GM18909 (cell line): ENCODE data around the gene ZCCHC24.
A peak's percentile ranks its signal among the peaks of the same experiment; 100 is the strongest.

Experiments
- ATAC-seq: cut with Tn5 transposase; IDR thresholded peaks from one replicate; pipeline ENCODE4 v1.9.1; 2021; ENCODE audit warnings: mild to moderate bottlenecking; ENCODE audit not compliant: unreplicated experiment, poor library complexity

The ZCCHC24 gene

DNA sequence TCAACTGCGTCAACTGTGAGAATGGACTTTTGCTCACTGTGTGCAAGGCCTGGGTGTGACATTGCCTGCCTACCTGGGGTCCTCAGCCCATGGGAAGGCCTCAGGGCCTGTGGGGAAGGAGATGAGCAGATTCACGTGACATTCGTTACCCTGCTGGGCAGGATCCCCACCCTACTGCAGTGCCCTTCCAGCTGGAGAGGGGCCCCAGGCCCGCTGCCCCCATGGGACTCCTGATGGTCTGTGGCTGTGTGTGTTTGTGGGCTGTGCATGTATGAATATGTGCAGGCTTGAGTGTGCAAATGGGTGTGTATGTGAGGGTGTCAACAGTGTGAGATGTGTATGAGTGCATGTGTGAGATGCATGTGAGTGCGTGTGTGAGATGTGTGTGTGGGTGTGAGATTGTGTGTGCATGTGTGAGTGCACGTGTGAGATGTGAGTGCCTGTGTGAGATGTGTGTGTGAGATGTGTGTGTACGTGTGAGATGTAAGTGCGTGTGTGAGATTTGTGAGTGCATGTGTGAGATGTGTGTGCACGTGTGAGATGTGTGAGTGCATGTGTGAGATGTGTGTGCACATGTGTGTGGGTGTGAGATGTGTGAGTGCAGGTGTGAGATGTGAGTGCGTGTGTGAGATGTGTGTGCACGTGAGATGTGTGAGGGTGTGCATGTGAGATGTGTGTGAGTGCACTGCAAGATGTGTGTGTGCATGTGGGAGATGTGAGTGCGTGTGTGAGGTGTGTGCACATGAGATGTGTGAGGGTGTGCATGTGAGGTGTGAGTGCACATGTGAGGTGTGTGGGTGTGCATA lies 68.5 kb downstream of the ZCCHC24 start:
- no peak for ATAC-seq

DNA sequence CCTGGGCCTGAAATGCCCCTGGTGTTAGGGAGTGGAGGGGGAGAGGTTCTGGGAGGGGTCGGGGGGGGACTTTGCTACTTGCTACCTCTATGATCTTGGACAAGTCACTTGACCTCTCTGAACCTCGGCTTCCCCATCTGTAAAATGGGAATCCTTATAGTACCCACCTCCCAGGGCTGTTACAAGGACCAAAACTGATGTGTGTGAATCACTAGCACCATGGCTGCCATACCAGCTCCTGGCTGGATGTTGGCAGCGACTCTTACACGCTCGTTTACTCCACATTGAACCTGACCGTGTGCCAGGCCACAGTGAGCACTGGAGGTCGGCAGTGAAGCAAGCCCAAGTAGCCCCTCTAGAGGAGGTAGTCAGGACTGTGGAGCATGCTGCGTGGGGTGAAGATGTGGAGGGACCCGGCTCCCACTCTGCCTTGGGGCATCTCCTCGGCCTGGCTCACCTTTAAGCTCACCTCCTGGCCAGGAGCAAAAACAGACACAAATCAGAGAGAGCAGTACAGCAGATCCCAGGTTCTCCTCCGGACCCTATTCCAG lies 69.3 kb downstream of the ZCCHC24 start:
- ATAC-seq, result no peak

DNA sequence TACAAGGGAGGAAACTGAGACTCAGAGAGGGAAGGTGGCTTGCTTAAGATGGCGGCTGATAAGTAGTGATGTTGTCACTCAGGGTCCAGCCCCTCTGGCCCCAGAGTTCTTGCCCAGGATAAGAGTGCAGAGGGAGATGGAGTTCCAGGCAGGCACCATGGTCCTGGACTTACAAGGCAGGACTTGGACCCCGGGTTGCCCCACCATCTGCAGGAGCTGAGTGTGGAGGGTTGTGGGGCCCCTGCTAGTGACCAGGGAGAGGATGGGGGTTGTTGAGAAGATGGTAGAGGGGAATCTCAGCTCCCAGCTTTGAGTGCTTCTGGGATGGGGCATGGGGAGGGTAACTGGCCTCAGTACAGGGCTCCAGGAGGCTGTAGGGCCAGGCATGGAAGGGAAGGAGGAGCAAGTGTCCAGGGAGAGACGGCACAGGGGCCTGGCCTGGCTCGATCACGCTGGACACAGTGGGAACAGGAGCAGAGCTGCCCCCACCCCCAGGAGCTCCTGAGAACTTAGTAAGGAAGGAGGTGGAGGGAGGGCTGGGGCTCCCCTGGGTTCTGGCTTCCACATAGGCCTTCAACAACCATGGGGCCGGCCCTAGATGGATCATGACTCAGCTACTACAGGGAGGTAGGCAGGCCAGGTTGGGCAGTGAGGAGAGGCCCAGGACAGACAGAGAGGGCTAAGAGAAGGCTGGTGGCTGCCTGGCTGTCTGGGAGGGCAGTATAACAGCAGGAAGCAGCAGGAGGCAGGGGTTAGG lies 69.9 kb downstream of the ZCCHC24 start:
- no peak for ATAC-seq

- ATAC-seq, result peak; percentile 69
Observed at GRCh38 chr10:79374312-79375191, 70.9 kb downstream of the ZCCHC24 start.

DNA sequence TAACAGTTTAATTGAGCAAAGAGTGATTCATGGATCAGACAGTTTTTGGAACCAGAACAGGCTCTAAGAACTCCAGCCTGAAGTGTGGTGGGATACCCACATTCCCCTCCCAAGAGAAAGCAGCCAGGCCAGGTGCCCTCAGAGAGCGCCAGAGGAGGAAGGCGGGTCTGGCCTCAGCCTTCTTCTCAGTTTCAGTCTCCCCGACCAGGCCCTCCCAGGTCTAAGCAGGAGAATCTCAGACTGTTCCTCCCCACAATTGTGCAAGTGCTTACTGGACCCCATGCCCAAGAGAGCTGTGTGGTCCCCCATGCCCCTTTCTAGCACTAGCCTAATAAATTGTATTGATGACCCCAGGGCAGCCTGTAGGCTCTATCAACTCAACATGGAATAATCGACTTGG lies 72.6 kb downstream of the ZCCHC24 start:
- no peak for ATAC-seq

GRCh38 chr10:79367426-79368189 lies 77.8 kb downstream of the ZCCHC24 start:
- no peak for ATAC-seq

- no peak for ATAC-seq
Observed at GRCh38 chr10:79361726-79362397, 83.6 kb downstream of the ZCCHC24 start.

GRCh38 chr10:79360499-79361342 lies 84.7 kb downstream of the ZCCHC24 start:
- ATAC-seq, result no peak

DNA sequence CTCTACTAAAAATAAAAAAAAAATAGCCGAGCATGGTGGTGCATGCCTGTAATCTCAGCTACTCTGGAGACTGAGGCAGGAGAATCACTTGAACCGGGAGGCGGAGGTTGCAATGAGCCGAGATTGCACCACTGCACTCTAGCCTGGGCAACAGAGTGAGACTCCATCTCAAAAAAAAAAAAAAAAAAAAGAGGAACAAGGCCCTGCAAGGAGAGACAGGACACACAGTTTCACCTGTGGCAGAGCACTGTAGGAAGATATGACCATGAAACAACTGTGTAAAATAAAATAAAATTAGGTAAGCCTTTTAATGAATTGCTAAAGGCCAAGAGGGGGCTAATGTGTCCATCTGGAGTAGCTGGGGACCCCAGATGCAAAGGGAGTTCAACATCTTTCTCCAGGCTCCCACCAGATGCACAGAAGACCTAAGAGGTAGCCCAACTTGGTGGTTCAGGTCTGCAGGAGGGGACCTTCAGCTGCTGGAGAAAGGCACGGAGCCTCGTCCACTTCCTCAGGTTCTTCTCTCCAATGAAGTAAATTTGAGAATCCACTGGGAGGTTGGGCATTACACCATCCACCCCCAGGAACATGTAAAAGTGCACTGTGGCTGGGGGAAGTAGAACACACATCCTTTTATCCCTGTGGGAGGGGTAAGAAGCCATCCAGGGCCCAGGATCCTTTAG lies 85.5 kb downstream of the ZCCHC24 start:
- ATAC-seq, result no peak

DNA sequence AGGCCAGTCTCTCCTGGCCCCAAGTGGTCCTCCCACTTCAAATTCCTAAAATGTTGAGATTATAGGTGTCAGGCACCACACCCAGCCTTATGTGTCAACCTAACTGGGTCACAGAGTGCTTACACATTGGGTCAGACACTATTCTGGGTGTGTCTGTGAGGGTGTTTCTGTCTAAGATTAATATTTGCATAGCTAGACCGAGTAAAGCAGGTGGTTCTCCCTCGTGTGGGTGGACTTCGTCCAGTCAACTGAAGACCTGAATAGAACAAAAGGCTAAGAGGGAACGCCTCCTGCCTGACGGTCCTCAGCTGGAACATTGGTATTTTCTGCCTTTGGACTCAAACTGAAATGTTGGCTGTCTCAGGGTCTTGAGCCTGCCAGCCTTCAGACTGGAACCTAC lies 86.6 kb downstream of the ZCCHC24 start:
- peak; percentile 54 for ATAC-seq

DNA sequence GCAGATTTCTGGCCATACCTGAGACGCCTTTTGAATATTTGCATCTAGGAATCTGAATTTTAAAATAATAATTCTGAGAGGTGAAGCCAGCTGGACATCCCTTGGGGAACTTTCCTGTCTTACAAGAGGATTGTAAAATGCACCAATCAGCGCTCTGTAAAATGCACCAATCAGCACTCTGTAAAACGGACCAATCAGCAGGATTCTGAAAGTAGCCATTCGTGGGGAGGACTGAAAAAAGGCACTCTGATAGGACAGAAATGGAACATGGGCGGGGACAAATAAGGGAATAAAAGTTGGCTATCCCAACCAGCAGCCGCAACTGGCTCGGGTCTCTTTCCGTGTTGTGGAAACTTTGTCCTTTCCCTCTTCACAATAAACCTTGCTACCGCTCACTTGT lies 88.2 kb downstream of the ZCCHC24 start:
- ATAC-seq, result no peak

DNA sequence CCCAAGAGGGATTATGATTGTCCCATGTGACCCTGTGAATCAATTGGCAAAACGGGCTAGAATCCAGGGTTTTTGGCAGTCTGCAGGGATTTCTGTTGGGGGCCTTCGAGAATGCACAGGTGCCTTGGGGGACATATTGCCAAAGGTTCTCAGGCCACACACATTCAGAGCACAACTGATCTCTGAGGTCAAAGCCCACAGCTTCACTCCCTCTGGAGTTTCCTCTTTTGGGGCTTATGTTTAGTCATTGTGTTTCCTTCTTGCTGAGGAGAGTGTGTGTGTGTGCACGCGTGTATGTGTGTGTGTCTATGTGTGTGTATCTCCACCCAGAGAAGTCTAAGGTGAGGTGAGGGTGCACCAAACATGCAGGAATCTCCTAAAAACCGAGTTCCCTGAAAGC lies 89.3 kb downstream of the ZCCHC24 start:
- ATAC-seq, result no peak

- ATAC-seq, result no peak
Observed at GRCh38 chr10:79355420-79356017, 89.9 kb downstream of the ZCCHC24 start.

DNA sequence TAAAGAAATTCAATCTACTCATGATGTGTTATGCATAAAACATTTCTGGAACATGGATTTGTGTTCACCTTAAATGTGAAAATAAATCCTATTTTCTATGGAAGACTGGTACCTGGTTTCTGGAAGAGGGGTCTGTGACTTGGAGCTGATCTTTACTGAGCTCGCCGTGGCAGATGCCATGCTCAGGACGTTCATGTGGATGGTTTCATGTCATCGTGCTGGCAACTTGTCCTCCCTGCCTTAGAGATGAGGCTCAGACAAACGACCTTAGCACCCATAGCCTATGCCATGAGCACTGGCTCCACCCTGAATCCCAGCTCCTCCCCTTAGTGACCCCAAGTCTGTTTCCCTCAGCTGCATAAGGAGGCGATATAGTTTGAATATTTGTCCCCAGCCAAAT lies 90.8 kb downstream of the ZCCHC24 start:
- ATAC-seq, result no peak

GRCh38 chr10:79354141-79354540 lies 91.3 kb downstream of the ZCCHC24 start:
- ATAC-seq, result no peak

DNA sequence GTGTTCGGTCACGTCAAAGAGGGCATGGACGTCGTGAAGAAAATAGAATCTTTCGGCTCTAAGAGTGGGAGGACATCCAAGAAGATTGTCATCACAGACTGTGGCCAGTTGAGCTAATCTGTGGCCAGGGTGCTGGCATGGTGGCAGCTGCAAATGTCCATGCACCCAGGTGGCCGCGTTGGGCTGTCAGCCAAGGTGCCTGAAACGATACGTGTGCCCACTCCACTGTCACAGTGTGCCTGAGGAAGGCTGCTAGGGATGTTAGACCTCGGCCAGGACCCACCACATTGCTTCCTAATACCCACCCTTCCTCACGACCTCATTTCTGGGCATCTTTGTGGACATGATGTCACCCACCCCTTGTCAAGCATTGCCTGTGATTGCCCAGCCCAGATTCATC lies 91.7 kb downstream of the ZCCHC24 start:
- no peak for ATAC-seq

GRCh38 chr10:79353000-79353406 lies 92.4 kb downstream of the ZCCHC24 start:
- no peak for ATAC-seq
